DOHH2 (cell line): ENCODE measurements around the gene HYAL2.

Experiments used
- H3F3A ChIP-seq: fragments of 200-600 bp; sonication (generic), shearing (Covaris generic); 2 replicates; pipeline ENCODE4 v1.6.0; 2016; ENCODE audit warnings: antibody characterized with exemption, mild to moderate bottlenecking; ENCODE audit not compliant: control insufficient read depth, insufficient read depth
- H3K27ac ChIP-seq: fragments of 200-600 bp; sonication (generic); 2 replicates; pipeline ENCODE4 v1.5.1; 2014; ENCODE audit warnings: low read depth, mild to moderate bottlenecking, low read length, moderate library complexity
- H3K27me3 ChIP-seq: fragments of 200-600 bp; sonication (generic); 2 replicates; pipeline ENCODE4 v1.6.1; 2014; ENCODE audit warnings: mild to moderate bottlenecking, low read length, mixed read lengths; ENCODE audit not compliant: control insufficient read depth
- H3K36me3 ChIP-seq: fragments of 200-600 bp; sonication (generic); 2 replicates; pipeline ENCODE4 v1.6.1; 2014; ENCODE audit warnings: mild to moderate bottlenecking, low read length, moderate library complexity, mixed read lengths; ENCODE audit not compliant: control insufficient read depth
- H3K4me1 ChIP-seq: fragments of 200-600 bp; sonication (generic); 2 replicates; pipeline ENCODE4 v1.6.1; 2014; ENCODE audit warnings: mild to moderate bottlenecking, low read length, mixed read lengths; ENCODE audit not compliant: control insufficient read depth
- H3K4me2 ChIP-seq: fragments of 200-600 bp; sonication (generic); 2 replicates; pipeline ENCODE4 v1.6.0; 2014; ENCODE audit warnings: mild to moderate bottlenecking, low read length, moderate library complexity
- H3K4me3 ChIP-seq: fragments of 200-600 bp; sonication (generic); 2 replicates; pipeline ENCODE4 v1.5.1; 2014; ENCODE audit warnings: mild to moderate bottlenecking, low read length, mixed read lengths
- H3K79me2 ChIP-seq: fragments of 200-600 bp; sonication (generic); 2 replicates; pipeline ENCODE4 v1.6.1; 2014; ENCODE audit warnings: mild to moderate bottlenecking, low read length, mixed read lengths; ENCODE audit not compliant: control insufficient read depth
- H3K9me2 ChIP-seq: fragments of 200-600 bp; sonication (generic); replicated peaks from 2 replicates; pipeline ENCODE4 v1.6.1; 2014; ENCODE audit warnings: mild to moderate bottlenecking, low read length, mixed read lengths; ENCODE audit not compliant: control insufficient read depth
- H3K9me3 ChIP-seq: fragments of 200-600 bp; sonication (generic); 2 replicates; pipeline ENCODE4 v1.6.1; 2014; ENCODE audit warnings: antibody characterized with exemption, low read length, mixed read lengths; ENCODE audit not compliant: control insufficient read depth, insufficient read depth
- H4K20me1 ChIP-seq: fragments of 200-600 bp; sonication (generic); 2 replicates; pipeline ENCODE4 v1.6.0; 2014; ENCODE audit warnings: low read depth, mild to moderate bottlenecking, antibody characterized with exemption, low read length, moderate library complexity; ENCODE audit not compliant: control insufficient read depth, insufficient read depth
- CTCF ChIP-seq: fragments of 200-600 bp; sonication (generic); IDR thresholded peaks from one replicate; pipeline ENCODE4 v1.5.1; 2014; ENCODE audit warnings: antibody characterized with exemption, mild to moderate bottlenecking, low read depth, low read length; ENCODE audit not compliant: poor library complexity, severe bottlenecking
- EZH2phosphoT487 ChIP-seq: fragments of 200-600 bp; sonication (generic); IDR thresholded peaks from 2 replicates; pipeline ENCODE4 v1.6.1; 2017; ENCODE audit warnings: borderline replicate concordance, mild to moderate bottlenecking, antibody characterized with exemption, low read length, moderate library complexity, mixed read lengths

HYAL2 gene

GRCh38 chr3:50358355-50358910 is 35.9 kb upstream of the HYAL2 start:
- no peaks in the 10 kb centered on the region for H3F3A ChIP-seq
- H3K4me3 ChIP-seq, result peak overlapping the region; percentile 92
- peaks cover 23% of the 10 kb centered on the region for H4K20me1 ChIP-seq
- H3K27ac ChIP-seq, result no peak overlapping the region
- H3K27me3 ChIP-seq, result no peaks in the 10 kb centered on the region
- TF ChIP-seq EZH2phosphoT487 (no peak), CTCF (no peak)
- no peaks in the 10 kb centered on the region for H3K9me2 ChIP-seq
- H3K36me3 ChIP-seq, result peaks cover 45% of the 10 kb centered on the region
- peaks cover 34% of the 10 kb centered on the region for H3K4me1 ChIP-seq
- H3K9me3 ChIP-seq, result no peaks in the 10 kb centered on the region
- H3K79me2 ChIP-seq, result peaks cover 50% of the 10 kb centered on the region
- H3K4me2 ChIP-seq, result peak overlapping the region; percentile 79

- Histone ChIP-seq H3K4me2 (peak overlapping the region; percentile 79), H3K79me2 (peaks cover 50% of the 10 kb centered on the region), H3K4me3 (peak overlapping the region; percentile 92), H3K9me2 (no peaks in the 10 kb centered on the region), H3K36me3 (peaks cover 53% of the 10 kb centered on the region), H4K20me1 (peaks cover 23% of the 10 kb centered on the region), H3K9me3 (no peaks in the 10 kb centered on the region), H3F3A (0 out of 2 replicates have a peak, but pooled peaks cover 4% of the 10 kb centered on the region), H3K27me3 (no peaks in the 10 kb centered on the region), H3K27ac (no peak overlapping the region), H3K4me1 (peaks cover 34% of the 10 kb centered on the region)
- no peak for TF ChIP-seq CTCF
- TF ChIP-seq EZH2phosphoT487, result no peak
Observed at GRCh38 chr3:50357481-50357880, 34.9 kb upstream of the HYAL2 start.

- Histone ChIP-seq H3K4me2 (peak overlapping the region; percentile 79), H3K27ac (no peak overlapping the region), H3K36me3 (peaks cover 58% of the 10 kb centered on the region), H3K79me2 (peaks cover 54% of the 10 kb centered on the region), H3F3A (0 out of 2 replicates have a peak, but pooled peaks cover 4% of the 10 kb centered on the region), H3K9me3 (no peaks in the 10 kb centered on the region), H4K20me1 (peaks cover 23% of the 10 kb centered on the region), H3K4me3 (peak overlapping the region; percentile 92), H3K9me2 (no peaks in the 10 kb centered on the region), H3K27me3 (no peaks in the 10 kb centered on the region), H3K4me1 (peaks cover 37% of the 10 kb centered on the region)
- TF ChIP-seq CTCF (no peak), EZH2phosphoT487 (no peak)
Observed at GRCh38 chr3:50356553-50356952, 34.0 kb upstream of the HYAL2 start.
